Neural crest cell (in vitro differentiated cells): ENCODE results near the gene ZNF664. TPM values are rescaled to one million over a fixed set of nuclear protein-coding genes. Genes with fewer than 3 reads are reported as not detected.

Experiments
- DNase-seq: peaks from one replicate; pipeline ENCODE4 v3.0.0; 2021; ENCODE audit warnings: low read depth, mixed read lengths, low spot score
- H3K27ac Mint-ChIP-seq: one replicate; pipeline ENCODE4 v1.8.0; 2021; ENCODE audit warnings: mild to moderate bottlenecking, mixed read lengths; ENCODE audit not compliant: unreplicated experiment
- H3K27me3 Mint-ChIP-seq: 2 replicates; pipeline ENCODE4 v1.8.0; 2021; ENCODE audit warnings: low read depth, mild to moderate bottlenecking, mixed read lengths
- H3K36me3 Mint-ChIP-seq: 2 replicates; pipeline ENCODE4 v1.8.0; 2021; ENCODE audit warnings: low read depth, mild to moderate bottlenecking, mixed read lengths
- H3K4me1 Mint-ChIP-seq: 2 replicates; pipeline ENCODE4 v1.8.0; 2021; ENCODE audit warnings: mixed read lengths
- H3K4me3 Mint-ChIP-seq: one replicate; pipeline ENCODE4 v1.8.0; 2021; ENCODE audit warnings: mild to moderate bottlenecking, mixed read lengths
- H3K9me3 Mint-ChIP-seq: 2 replicates; pipeline ENCODE4 v1.8.0; 2021; ENCODE audit warnings: mixed read lengths
- CTCF ChIP-seq: fragments of 200-600 bp; sonication (generic); conservative IDR thresholded peaks from 2 replicates; pipeline ENCODE4 v1.5.0; 2021; ENCODE audit warnings: antibody characterized with exemption, mild to moderate bottlenecking
- total RNA-seq: library from RNA; stranded (reverse); gene quantifications from 2 replicates; pipeline ENCODE4 v1.2.1, GENCODE V29; 2021

The ZNF664 gene
- total RNA-seq, 1 donor from 2014 or later: 156 TPM

- Mint-ChIP-seq H3K27ac (no peak overlapping the region), H3K9me3 (no peaks in the 10 kb centered on the region), H3K4me3 (no peak overlapping the region), H3K36me3 (peaks cover 11% of the 10 kb centered on the region), H3K27me3 (no peaks in the 10 kb centered on the region), H3K4me1 (peaks cover 30% of the 10 kb centered on the region)
- no peak for TF ChIP-seq CTCF
- DNase-seq: no peak
These were observed 16.7 kb downstream of the ZNF664 start for GRCh38 chr12:123989753-123990152.

- peaks cover 33% of the 10 kb centered on the region for H3K4me1 Mint-ChIP-seq
- DNase-seq: no peak
- H3K9me3 Mint-ChIP-seq: no peaks in the 10 kb centered on the region
- no peak overlapping the region for H3K27ac Mint-ChIP-seq
- H3K4me3 Mint-ChIP-seq: no peak overlapping the region
- TF ChIP-seq CTCF: no peak
- H3K36me3 Mint-ChIP-seq: peaks cover 13% of the 10 kb centered on the region
- H3K27me3 Mint-ChIP-seq: no peaks in the 10 kb centered on the region
These were observed 17.5 kb downstream of the ZNF664 start for GRCh38 chr12:123990511-123990910.

- Mint-ChIP-seq H3K36me3 (peaks cover 13% of the 10 kb centered on the region), H3K27ac (no peak overlapping the region), H3K4me1 (peaks cover 43% of the 10 kb centered on the region), H3K27me3 (no peaks in the 10 kb centered on the region), H3K9me3 (no peaks in the 10 kb centered on the region), H3K4me3 (no peak overlapping the region)
- no peak for TF ChIP-seq CTCF
- DNase-seq: no peak
These were observed 18.4 kb downstream of the ZNF664 start for GRCh38 chr12:123991372-123991951.

- DNase-seq: no peak
- H3K4me3 Mint-ChIP-seq: no peak overlapping the region
- no peaks in the 10 kb centered on the region for H3K9me3 Mint-ChIP-seq
- no peaks in the 10 kb centered on the region for H3K27me3 Mint-ChIP-seq
- no peak for TF ChIP-seq CTCF
- H3K27ac Mint-ChIP-seq: no peak overlapping the region
- peaks cover 13% of the 10 kb centered on the region for H3K36me3 Mint-ChIP-seq
- H3K4me1 Mint-ChIP-seq: peaks cover 51% of the 10 kb centered on the region
These were observed 19.3 kb downstream of the ZNF664 start for GRCh38 chr12:123992118-123992825.

- Mint-ChIP-seq H3K36me3 (peaks cover 7% of the 10 kb centered on the region), H3K27me3 (no peaks in the 10 kb centered on the region), H3K9me3 (no peaks in the 10 kb centered on the region), H3K4me3 (peak overlapping the region; percentile 20), H3K4me1 (peaks cover 61% of the 10 kb centered on the region), H3K27ac (peak overlapping the region; percentile 83)
- TF ChIP-seq CTCF: no peak
- no peak for DNase-seq
These were observed 22.2 kb downstream of the ZNF664 start for GRCh38 chr12:123995023-123995748.
